GM23338 (cell line): Measurements from ENCODE around the gene NAPB. TPM values are rescaled to one million over a fixed set of nuclear protein-coding genes. Genes with fewer than 3 reads are reported as not detected.

Experiments
- ATAC-seq: fragments of 200-7000 bp; cut with Tn5 transposase; 3 replicates; pipeline ENCODE4 v1.9.1; 2020
- DNase-seq: peaks from one replicate; pipeline ENCODE4 v3.0.0-alpha.2; 2015; ENCODE audit warnings: low spot score
- H2AFZ ChIP-seq: fragments of 200-600 bp; sonication (generic); 2 replicates; pipeline ENCODE4 v1.8.0; 2016; ENCODE audit warnings: antibody characterized with exemption, mild to moderate bottlenecking, moderate library complexity
- H3F3A ChIP-seq: fragments of 200-600 bp; sonication (generic); replicated peaks from 2 replicates; pipeline ENCODE4 v1.8.0; 2017; ENCODE audit warnings: antibody characterized with exemption, mixed run types, low read depth
- H3K27ac ChIP-seq: fragments of 200-600 bp; sonication (generic); 2 replicates; pipeline ENCODE4 v1.6.1; 2016; ENCODE audit warnings: low read depth
- H3K27me3 ChIP-seq: fragments of 200-600 bp; sonication (generic); 2 replicates; pipeline ENCODE4 v1.8.0; 2016; ENCODE audit warnings: mild to moderate bottlenecking, mixed run types, moderate library complexity; ENCODE audit not compliant: insufficient read depth
- H3K36me3 ChIP-seq: fragments of 200-600 bp; sonication (generic); 2 replicates; pipeline ENCODE4 v1.8.0; 2016; ENCODE audit warnings: mild to moderate bottlenecking; ENCODE audit not compliant: insufficient read depth
- H3K4me1 ChIP-seq: fragments of 200-600 bp; sonication (generic); 2 replicates; pipeline ENCODE4 v1.8.0; 2016; ENCODE audit warnings: mild to moderate bottlenecking, moderate library complexity; ENCODE audit not compliant: insufficient read depth
- H3K4me2 ChIP-seq: fragments of 200-600 bp; sonication (generic); 2 replicates; pipeline ENCODE4 v1.7.1; 2017; ENCODE audit warnings: mixed run types
- H3K4me3 ChIP-seq: fragments of 200-600 bp; sonication (generic); 2 replicates; pipeline ENCODE4 v1.6.1; 2016; ENCODE audit warnings: mixed run types
- H3K79me2 ChIP-seq: fragments of 200-600 bp; sonication (generic); replicated peaks from 2 replicates; pipeline ENCODE4 v1.8.0; 2017; ENCODE audit warnings: mild to moderate bottlenecking; ENCODE audit not compliant: insufficient read depth
- H3K9me2 ChIP-seq: fragments of 200-600 bp; sonication (generic); 2 replicates; pipeline ENCODE4 v1.8.0; 2017; ENCODE audit not compliant: insufficient read depth
- H4K20me1 ChIP-seq: fragments of 200-600 bp; sonication (generic); replicated peaks from 2 replicates; pipeline ENCODE4 v1.8.0; 2017; ENCODE audit warnings: mild to moderate bottlenecking; ENCODE audit not compliant: insufficient read depth
- H3K27ac Mint-ChIP-seq: 2 replicates; pipeline ENCODE4 v1.8.0; 2020; ENCODE audit warnings: inconsistent platforms, mild to moderate bottlenecking, moderate library complexity, mixed read lengths
- H3K27me3 Mint-ChIP-seq: 3 replicates; pipeline ENCODE4 v1.8.0; 2022; ENCODE audit warnings: low read depth, mild to moderate bottlenecking, moderate library complexity, mixed read lengths, inconsistent platforms; ENCODE audit not compliant: insufficient read depth, poor library complexity
- H3K36me3 Mint-ChIP-seq: 3 replicates; pipeline ENCODE4 v1.8.0; 2021; ENCODE audit warnings: low read depth, mild to moderate bottlenecking, inconsistent platforms, moderate library complexity, mixed read lengths
- H3K4me1 Mint-ChIP-seq: 3 replicates; pipeline ENCODE4 v1.8.0; 2020; ENCODE audit warnings: mild to moderate bottlenecking, inconsistent platforms, mixed read lengths
- H3K4me3 Mint-ChIP-seq: 3 replicates; pipeline ENCODE4 v1.8.0; 2021; ENCODE audit warnings: moderate library complexity, mild to moderate bottlenecking, inconsistent platforms, mixed read lengths
- H3K9me3 Mint-ChIP-seq: 3 replicates; pipeline ENCODE4 v1.8.0; 2020; ENCODE audit warnings: moderate library complexity, mild to moderate bottlenecking, inconsistent platforms, mixed read lengths
- CREB1 ChIP-seq: fragments of 250-450 bp; sonication (Bioruptor Pico); IDR thresholded peaks from 2 replicates; pipeline ENCODE4 v1.5.0; 2020; ENCODE audit warnings: low read depth, mild to moderate bottlenecking, moderate library complexity
- CTCF ChIP-seq, 2 experiments: fragments of 200-600 bp in 1 of 2; sonication (generic) in 1 of 2; conservative IDR thresholded peaks; 2 replicates each; pipeline versions ENCODE4 v1.5.1 to v1.6.1; 2016 to 2017; ENCODE audit warnings: antibody characterized with exemption in 2 of 2, low read depth in 2 of 2, mild to moderate bottlenecking in 2 of 2, moderate library complexity in 1 of 2
- EZH2phosphoT487 ChIP-seq: fragments of 200-600 bp; sonication (generic); IDR thresholded peaks from one replicate; pipeline ENCODE4 v1.8.1; 2018; ENCODE audit warnings: antibody characterized with exemption; ENCODE audit not compliant: unreplicated experiment
- NANOG ChIP-seq: IDR thresholded peaks from 2 replicates; pipeline ENCODE4 v1.6.1; 2016; ENCODE audit warnings: antibody characterized with exemption, borderline replicate concordance
- POLR2AphosphoS5 ChIP-seq: IDR thresholded peaks from 2 replicates; pipeline ENCODE4 v1.6.1; 2016; ENCODE audit warnings: antibody characterized with exemption, low read depth
- REST ChIP-seq: IDR thresholded peaks from one replicate; pipeline ENCODE4 v1.6.1; 2018; ENCODE audit warnings: antibody characterized with exemption; ENCODE audit not compliant: unreplicated experiment
- STAT1 ChIP-seq: IDR thresholded peaks from one replicate; pipeline ENCODE4 v1.6.1; 2016; ENCODE audit warnings: antibody characterized with exemption; ENCODE audit not compliant: unreplicated experiment
- ZNF114 ChIP-seq: fragments of 250-450 bp; sonication (Bioruptor Pico); IDR thresholded peaks from 2 replicates; pipeline ENCODE4 v1.5.0; 2020; ENCODE audit warnings: mild to moderate bottlenecking, moderate library complexity
- ZNF462 ChIP-seq: fragments of 250-450 bp; sonication (Bioruptor Pico); IDR thresholded peaks from 2 replicates; pipeline ENCODE4 v1.5.0; 2020; ENCODE audit warnings: mild to moderate bottlenecking, moderate library complexity
- polyA plus RNA-seq: library from polyadenylated mRNA; unstranded; fragments of >200 nt; fragmentation: Nextera tagmentation; extraction: Ambion mirVana; gene quantifications from 2 replicates; pipeline ENCODE4 v1.2.1, GENCODE V29; 2016
- total RNA-seq: library from RNA; depleted of rRNA; stranded (reverse); fragments of >200 nt; shearing (Covaris generic); gene quantifications from 2 replicates; pipeline ENCODE4 v1.2.3, GENCODE V29; 2014

The NAPB gene
- total and polyA plus RNA-seq, 2 experiments from 2014 or later, result 7.3 to 18.1 TPM

- Mint-ChIP-seq H3K36me3 (peaks cover 70% of the 10 kb centered on the region), H3K27me3 (no peaks in the 10 kb centered on the region)
Measured at GRCh38 chr20:23387118-23387443, 34.2 kb downstream of the NAPB start.

GRCh38 chr20:23386304-23387117 is 34.8 kb downstream of the NAPB start:
- H3F3A ChIP-seq, result no peaks in the 10 kb centered on the region
- no peak overlapping the region for H3K4me2 ChIP-seq
- H3K27ac ChIP-seq, result no peak overlapping the region
- no peaks in the 10 kb centered on the region for H3K9me2 ChIP-seq
- no peaks in the 10 kb centered on the region for H3K27me3 ChIP-seq
- Mint-ChIP-seq H3K4me1 (peaks cover 18% of the 10 kb centered on the region), H3K27me3 (no peaks in the 10 kb centered on the region), H3K9me3 (no peaks in the 10 kb centered on the region; the same call in 2 of the 3 replicates), H3K36me3 (peaks cover 70% of the 10 kb centered on the region), H3K27ac (no peak overlapping the region), H3K4me3 (no peak overlapping the region)
- ATAC-seq, result no peak
- peaks cover under 1% of the 10 kb centered on the region; the same call in 1 of the 2 replicates for H3K36me3 ChIP-seq
- H4K20me1 ChIP-seq, result peaks cover 10% of the 10 kb centered on the region; the same call in 1 of the 2 replicates
- no peak overlapping the region for H2AFZ ChIP-seq
- no peak overlapping the region for H3K4me3 ChIP-seq
- H3K4me1 ChIP-seq, result peaks cover 7% of the 10 kb centered on the region
- H3K79me2 ChIP-seq, result peaks cover 60% of the 10 kb centered on the region
- no peak for DNase-seq
- TF ChIP-seq ZNF114, result no peak
- TF ChIP-seq NANOG, result no peak
- no peak for TF ChIP-seq CTCF (conservative IDR thresholded peaks at IDR 0.05; ENCODE audit: low read depth in 2 of 2)
- TF ChIP-seq POLR2AphosphoS5, result no peak
- TF ChIP-seq CREB1, result no peak
- no peak for TF ChIP-seq STAT1
- TF ChIP-seq EZH2phosphoT487, result no peak
- TF ChIP-seq ZNF462 (CRISPR knock-in tag), result no peak
- no peak for TF ChIP-seq REST

More at GRCh38 chr20:23387118-23387443, 34.2 kb downstream of the NAPB start:
- Histone ChIP-seq H2AFZ (no peak overlapping the region), H3K4me2 (no peak overlapping the region), H3K4me3 (no peak overlapping the region), H3K9me2 (no peaks in the 10 kb centered on the region), H3K27me3 (no peaks in the 10 kb centered on the region), H3K4me1 (peaks cover 12% of the 10 kb centered on the region), H4K20me1 (peaks cover 9% of the 10 kb centered on the region; the same call in 1 of the 2 replicates), H3K27ac (no peak overlapping the region), H3F3A (no peaks in the 10 kb centered on the region), H3K79me2 (peaks cover 55% of the 10 kb centered on the region), H3K36me3 (no peaks in the 10 kb centered on the region; the same call in 1 of the 2 replicates)
- ATAC-seq (no peak), DNase-seq (no peak)
- H3K27ac Mint-ChIP-seq, result no peak overlapping the region; the same call in 1 of the 2 replicates
- H3K9me3 Mint-ChIP-seq, result no peaks in the 10 kb centered on the region; the same call in 2 of the 3 replicates
- H3K4me3 Mint-ChIP-seq, result no peak overlapping the region
- peaks cover 23% of the 10 kb centered on the region for H3K4me1 Mint-ChIP-seq
- no peak for TF ChIP-seq CREB1
